GM10266 (cell line): ENCODE results near the gene CNR2.

Experiments used
- DNase-seq: peaks from one replicate; pipeline ENCODE4 v3.0.0; 2012; ENCODE audit errors: extremely low spot score
- CTCF ChIP-seq: IDR thresholded peaks from 2 replicates; pipeline ENCODE4 v1.5.1; 2012; ENCODE audit warnings: mild to moderate bottlenecking, low read depth; ENCODE audit not compliant: control insufficient read depth, insufficient read depth; ENCODE audit errors: missing control alignments

Gene CNR2

DNA sequence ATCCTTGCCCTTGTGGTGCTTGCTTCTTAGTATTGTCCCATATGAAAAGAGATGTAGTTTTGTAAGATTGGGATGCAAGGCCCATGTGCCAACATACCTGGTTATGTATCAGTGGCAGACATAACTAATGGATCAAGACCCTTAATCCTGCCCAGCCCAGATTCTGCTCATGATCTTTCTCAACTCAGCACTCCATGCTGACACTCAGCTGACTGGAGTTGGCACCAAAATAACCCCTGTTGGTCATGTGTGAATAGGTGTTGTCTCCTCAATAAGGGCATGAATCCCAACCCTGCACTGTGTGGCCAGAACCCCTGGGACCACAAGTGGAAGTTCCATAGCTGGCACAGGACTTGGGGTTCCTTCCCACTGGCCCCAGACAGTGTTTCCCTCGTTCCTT is 13.9 kb upstream of the CNR2 start:
- TF ChIP-seq CTCF: no peak
- peak; percentile 2 for DNase-seq

GRCh38 chr1:23925279-23925678 is 12.1 kb upstream of the CNR2 start:
- no peak for DNase-seq

GRCh38 chr1:23924601-23925000 is 11.4 kb upstream of the CNR2 start:
- DNase-seq: no peak
- TF ChIP-seq CTCF: no peak

More at GRCh38 chr1:23925279-23925678, 12.1 kb upstream of the CNR2 start:
- TF ChIP-seq CTCF: no peak

DNA sequence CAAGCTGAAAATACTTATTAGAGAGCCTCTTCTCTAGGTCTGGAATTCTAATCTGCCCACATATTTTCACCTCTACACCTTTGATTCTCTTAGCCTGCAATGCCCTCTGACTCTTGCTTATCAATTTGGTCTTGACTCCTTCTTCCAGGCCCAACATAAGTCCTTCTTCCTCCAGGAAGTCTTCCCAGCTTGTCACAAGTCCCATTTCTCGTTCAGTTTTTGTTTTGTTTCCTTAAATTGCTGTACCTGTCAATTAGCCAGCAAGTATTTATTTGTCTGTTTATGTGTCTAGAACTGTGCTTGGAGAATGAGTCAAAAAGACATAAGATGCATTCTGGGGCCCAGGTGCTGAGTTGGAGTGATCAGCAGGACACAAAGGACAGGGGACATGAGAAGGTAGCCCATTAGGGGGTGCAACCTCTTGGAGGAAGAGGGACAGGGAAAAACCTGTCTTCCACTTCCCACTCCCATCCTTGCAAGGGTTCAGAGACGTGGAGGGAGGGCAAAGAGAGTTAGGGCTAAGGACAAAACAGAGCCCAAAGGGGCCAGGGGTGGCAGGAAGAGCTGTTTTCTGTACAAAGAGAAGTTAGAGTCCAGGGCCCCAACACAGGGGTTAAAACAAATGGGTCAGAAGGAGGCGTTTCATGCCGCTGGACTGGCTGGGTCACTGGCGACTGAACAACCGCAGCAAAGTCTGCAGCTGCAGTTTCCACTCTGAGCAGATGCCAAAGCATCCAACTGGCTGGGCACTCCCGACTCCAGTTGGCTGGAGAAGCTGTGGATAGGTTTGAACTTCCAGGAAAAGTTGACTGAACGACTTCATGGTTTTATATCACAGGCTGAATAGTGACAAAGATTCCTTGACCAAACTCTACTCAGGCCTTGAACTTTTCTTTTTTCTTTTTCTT is 10.7 kb upstream of the CNR2 start:
- no peak for TF ChIP-seq CTCF
- no peak for DNase-seq

DNA sequence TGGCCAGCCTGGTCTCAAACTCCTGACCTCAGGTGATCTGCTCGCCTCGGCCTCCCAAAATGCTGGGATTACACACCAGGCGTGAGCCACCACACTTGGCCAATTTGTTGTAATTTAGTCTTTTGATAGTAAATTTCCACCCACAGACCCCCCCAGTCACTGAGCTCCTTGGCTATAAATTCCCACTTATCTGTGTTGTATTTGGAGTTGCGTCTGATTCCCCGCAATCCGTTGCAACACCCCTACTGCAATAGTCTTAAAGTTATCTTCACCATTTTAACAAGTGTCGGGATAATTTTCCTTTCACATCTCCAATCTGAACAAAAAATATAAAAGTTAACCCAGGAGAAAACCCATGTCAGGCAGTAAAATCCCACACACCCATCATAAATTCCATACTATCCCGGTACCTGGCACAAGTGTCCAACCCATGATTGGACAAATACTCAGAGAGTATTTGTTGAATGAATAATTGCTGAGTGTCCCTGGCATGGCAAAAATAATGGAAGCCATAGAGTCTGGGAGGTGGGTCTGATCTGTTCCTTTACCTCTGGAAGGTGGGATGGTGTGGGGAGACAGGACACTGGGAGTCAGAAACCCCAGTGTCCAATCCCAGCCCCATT is 9.3 kb upstream of the CNR2 start:
- no peak for DNase-seq
- no peak for TF ChIP-seq CTCF

GRCh38 chr1:23916209-23917131 is 3.3 kb upstream of the CNR2 start:
- DNase-seq: peak; percentile 81
- peak; percentile 83 for TF ChIP-seq CTCF
